Measurements from ENCODE around the gene NME5.

Gene NME5

DNA sequence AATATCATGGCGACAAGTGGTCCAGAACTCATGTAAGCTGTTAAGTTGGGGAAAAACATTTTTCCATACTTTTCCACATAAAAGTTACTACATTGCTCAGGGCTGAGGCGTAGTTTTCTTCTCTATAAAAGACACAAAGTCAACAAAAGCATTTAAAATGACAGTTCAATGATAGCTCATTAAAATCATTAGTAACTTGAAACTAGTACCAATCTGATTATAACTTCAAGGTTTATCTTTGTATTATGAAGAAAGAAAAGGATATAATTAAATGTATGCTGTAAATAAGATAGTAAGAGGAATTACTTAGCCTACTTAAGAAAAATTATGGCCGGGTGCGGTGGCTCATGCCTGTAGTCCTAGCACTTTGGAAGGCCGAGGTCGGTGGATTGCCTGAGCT is 9.9 kb downstream of the NME5 start:
- Mint-ChIP-seq H3K27ac (no peak overlapping the region), H3K4me1 (no peaks in the 10 kb centered on the region), H3K36me3 (ENCODE audit: low read depth) (no peaks in the 10 kb centered on the region), H3K27me3 (ENCODE audit: low read depth) (no peaks in the 10 kb centered on the region), H3K9me3 (no peaks in the 10 kb centered on the region), H3K4me3 (no peak overlapping the region)
- TF ChIP-seq, protein P1, sequence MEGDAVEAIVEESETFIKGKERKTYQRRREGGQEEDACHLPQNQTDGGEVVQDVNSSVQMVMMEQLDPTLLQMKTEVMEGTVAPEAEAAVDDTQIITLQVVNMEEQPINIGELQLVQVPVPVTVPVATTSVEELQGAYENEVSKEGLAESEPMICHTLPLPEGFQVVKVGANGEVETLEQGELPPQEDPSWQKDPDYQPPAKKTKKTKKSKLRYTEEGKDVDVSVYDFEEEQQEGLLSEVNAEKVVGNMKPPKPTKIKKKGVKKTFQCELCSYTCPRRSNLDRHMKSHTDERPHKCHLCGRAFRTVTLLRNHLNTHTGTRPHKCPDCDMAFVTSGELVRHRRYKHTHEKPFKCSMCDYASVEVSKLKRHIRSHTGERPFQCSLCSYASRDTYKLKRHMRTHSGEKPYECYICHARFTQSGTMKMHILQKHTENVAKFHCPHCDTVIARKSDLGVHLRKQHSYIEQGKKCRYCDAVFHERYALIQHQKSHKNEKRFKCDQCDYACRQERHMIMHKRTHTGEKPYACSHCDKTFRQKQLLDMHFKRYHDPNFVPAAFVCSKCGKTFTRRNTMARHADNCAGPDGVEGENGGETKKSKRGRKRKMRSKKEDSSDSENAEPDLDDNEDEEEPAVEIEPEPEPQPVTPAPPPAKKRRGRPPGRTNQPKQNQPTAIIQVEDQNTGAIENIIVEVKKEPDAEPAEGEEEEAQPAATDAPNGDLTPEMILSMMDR (IDR thresholded peaks at IDR 0.05; ENCODE audit: unreplicated experiment in 3 of 3), result no peak

DNA sequence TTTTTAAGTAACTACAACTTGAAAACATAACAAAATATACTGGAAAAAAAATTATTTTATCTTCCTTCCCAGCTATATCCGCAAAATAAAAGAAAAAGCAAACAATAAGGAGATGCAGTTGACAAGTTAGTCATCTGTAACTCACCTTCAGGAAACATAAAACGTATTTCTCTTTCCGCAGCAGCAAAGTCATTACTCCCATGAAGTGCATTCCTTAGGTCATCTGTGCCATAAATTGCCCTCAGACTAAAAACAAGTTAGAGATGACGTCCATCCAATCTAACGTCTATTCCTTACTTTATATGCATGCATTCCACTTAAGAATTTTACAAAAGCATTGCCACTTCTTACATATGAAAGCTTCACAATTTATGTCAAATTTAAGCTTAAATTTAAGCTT is 10.9 kb downstream of the NME5 start:
- Mint-ChIP-seq H3K27ac (no peak overlapping the region), H3K4me3 (no peak overlapping the region), H3K4me1 (no peaks in the 10 kb centered on the region), H3K9me3 (no peaks in the 10 kb centered on the region), H3K36me3 (ENCODE audit: low read depth) (no peaks in the 10 kb centered on the region), H3K27me3 (ENCODE audit: low read depth) (no peaks in the 10 kb centered on the region)
- TF ChIP-seq, protein P1 (IDR thresholded peaks at IDR 0.05; ENCODE audit: unreplicated experiment in 3 of 3), result no peak

DNA sequence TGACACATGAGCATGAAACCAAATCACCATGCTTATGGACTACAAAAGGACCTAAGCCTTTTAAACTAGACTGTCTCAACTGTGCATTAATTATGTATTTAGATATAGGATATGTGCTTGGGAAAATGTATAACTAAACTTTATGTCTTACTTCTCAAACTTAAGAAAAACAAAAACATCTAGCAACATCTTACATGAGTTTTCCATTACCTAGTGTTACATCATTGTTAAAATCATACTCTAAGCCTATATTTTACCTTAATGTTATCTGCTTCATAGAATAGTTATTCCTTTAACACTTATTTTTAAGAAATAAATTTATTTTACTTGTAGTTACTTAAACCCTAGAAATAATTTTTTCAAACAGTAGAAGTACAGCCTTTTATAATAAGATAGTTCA is 24.0 kb downstream of the NME5 start:
- Mint-ChIP-seq H3K9me3 (no peaks in the 10 kb centered on the region), H3K36me3 (ENCODE audit: low read depth) (no peaks in the 10 kb centered on the region), H3K27ac (no peak overlapping the region), H3K27me3 (ENCODE audit: low read depth) (no peaks in the 10 kb centered on the region), H3K4me3 (no peak overlapping the region), H3K4me1 (peaks cover 6% of the 10 kb centered on the region)
- TF ChIP-seq, protein P1 (IDR thresholded peaks at IDR 0.05; ENCODE audit: unreplicated experiment in 3 of 3), result no peak

DNA sequence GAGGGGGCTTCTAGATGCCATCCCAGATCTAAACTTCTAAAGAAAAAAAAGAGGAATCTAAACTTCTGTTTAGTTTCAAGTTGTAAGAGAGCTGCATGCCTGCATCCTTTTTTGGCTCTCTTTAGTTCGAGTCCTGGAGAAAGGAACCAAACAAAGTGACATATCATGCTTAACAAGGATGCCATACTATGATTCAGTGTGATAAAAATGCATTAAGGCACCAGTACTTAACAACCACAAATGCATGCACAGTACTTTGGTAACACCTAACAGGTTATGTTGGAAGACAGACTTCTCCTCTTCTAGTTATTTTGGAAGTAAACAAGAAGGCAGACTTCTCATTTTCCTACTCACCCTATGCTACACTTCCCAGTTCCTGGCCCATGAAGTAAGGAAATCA is 27.3 kb downstream of the NME5 start:
- H3K4me3 Mint-ChIP-seq, result no peak overlapping the region
- H3K36me3 Mint-ChIP-seq (ENCODE audit: low read depth), result no peaks in the 10 kb centered on the region
- H3K9me3 Mint-ChIP-seq, result no peaks in the 10 kb centered on the region
- peaks cover 17% of the 10 kb centered on the region for H3K4me1 Mint-ChIP-seq
- TF ChIP-seq, protein P1 (IDR thresholded peaks at IDR 0.05; ENCODE audit: unreplicated experiment in 3 of 3), result no peak
- H3K27ac Mint-ChIP-seq, result no peak overlapping the region
- H3K27me3 Mint-ChIP-seq (ENCODE audit: low read depth), result peaks cover 3% of the 10 kb centered on the region

DNA sequence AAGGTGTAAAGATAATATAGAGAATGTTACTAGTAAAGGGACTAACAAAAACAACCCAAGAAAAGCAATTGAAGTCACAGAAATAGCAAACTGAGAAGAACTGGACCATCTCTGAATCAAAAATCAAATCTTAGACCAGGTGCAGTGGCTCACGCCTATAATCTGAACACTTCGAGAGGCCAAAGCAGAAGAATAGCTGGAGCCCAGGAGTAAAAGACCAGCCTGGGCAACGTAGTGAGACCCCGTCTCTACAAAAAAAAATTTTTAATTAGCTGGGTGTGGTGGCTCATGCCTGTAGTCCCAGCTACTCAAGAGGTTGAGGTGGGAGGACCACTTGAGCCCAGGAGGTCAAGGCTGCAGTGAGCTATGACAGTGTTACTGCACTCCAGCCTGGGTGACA is 28.0 kb downstream of the NME5 start:
- H3K27me3 Mint-ChIP-seq (ENCODE audit: low read depth), result peaks cover 3% of the 10 kb centered on the region
- no peak overlapping the region for H3K27ac Mint-ChIP-seq
- H3K4me1 Mint-ChIP-seq, result peaks cover 17% of the 10 kb centered on the region
- TF ChIP-seq, protein P1 (IDR thresholded peaks at IDR 0.05; ENCODE audit: unreplicated experiment in 3 of 3), result no peak
- no peaks in the 10 kb centered on the region for H3K9me3 Mint-ChIP-seq
- H3K4me3 Mint-ChIP-seq, result no peak overlapping the region
- H3K36me3 Mint-ChIP-seq (ENCODE audit: low read depth), result no peaks in the 10 kb centered on the region

DNA sequence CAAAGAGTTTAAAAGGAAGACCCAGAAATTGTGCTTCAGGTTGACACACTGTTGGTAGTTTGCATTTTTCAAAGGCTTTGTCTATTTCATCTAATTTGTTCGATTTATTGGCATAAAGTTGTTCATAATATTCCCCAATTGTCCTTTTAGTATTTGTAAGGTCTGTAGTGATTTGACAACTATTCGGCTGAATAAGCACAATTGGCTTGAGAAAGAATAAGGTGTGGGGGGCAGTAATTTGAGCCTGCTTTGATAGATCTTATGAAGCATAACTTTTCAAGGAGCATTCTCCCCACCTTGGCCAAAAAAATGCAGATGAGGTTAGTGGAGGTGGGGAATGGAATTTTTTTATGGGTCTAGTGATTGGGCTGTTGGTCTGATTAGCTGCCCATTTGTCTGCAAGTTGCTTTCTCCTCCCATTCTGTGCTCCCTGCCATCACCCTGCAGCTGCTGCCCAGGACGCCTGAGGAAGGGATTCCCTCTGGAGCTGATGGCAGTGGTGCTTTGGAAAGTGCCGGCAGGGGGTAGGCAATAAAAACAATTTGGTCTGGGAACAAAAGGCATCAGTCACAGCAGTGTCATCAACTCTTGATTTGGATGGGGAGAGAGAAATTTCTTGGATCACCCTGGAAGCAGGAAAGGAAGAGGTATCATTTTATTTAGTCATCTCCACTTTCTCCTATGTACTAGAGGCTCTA is 28.8 kb downstream of the NME5 start:
- no peak overlapping the region for H3K27ac Mint-ChIP-seq
- H3K4me3 Mint-ChIP-seq, result no peak overlapping the region
- no peaks in the 10 kb centered on the region for H3K36me3 Mint-ChIP-seq (ENCODE audit: low read depth)
- H3K9me3 Mint-ChIP-seq, result no peaks in the 10 kb centered on the region
- peaks cover 17% of the 10 kb centered on the region for H3K4me1 Mint-ChIP-seq
- peaks cover 3% of the 10 kb centered on the region for H3K27me3 Mint-ChIP-seq (ENCODE audit: low read depth)
- TF ChIP-seq, protein P1 (IDR thresholded peaks at IDR 0.05; ENCODE audit: unreplicated experiment in 3 of 3), result no peak

Data from nephron (organoid).